Activated CD4-positive, alpha-beta T cell treated with anti-CD3 and anti-CD28 coated beads, Interleukin-2, Interleukin-6, amounts not matched to agents 100 ng/mL and 50 ng/mL, durations not matched to agents 16 hours and 8 hours (primary cell): ENCODE data around the gene CIDEC.
"Not testable (repeated sequence)": the region's sequence is repeated elsewhere in the genome, so short reads cannot be mapped to it uniquely, and the experiment has no call there.

ENCODE experiments used
- DNase-seq: peaks from one replicate; pipeline ENCODE4 v3.0.0-alpha.2; 2020

CIDEC gene

GRCh38 chr3:9901967-9902366, 21.9 kb upstream of the CIDEC start:
- DNase-seq: peak; percentile 66

GRCh38 chr3:9900965-9901415, 20.9 kb upstream of the CIDEC start:
- not testable (repeated sequence) for DNase-seq

DNA sequence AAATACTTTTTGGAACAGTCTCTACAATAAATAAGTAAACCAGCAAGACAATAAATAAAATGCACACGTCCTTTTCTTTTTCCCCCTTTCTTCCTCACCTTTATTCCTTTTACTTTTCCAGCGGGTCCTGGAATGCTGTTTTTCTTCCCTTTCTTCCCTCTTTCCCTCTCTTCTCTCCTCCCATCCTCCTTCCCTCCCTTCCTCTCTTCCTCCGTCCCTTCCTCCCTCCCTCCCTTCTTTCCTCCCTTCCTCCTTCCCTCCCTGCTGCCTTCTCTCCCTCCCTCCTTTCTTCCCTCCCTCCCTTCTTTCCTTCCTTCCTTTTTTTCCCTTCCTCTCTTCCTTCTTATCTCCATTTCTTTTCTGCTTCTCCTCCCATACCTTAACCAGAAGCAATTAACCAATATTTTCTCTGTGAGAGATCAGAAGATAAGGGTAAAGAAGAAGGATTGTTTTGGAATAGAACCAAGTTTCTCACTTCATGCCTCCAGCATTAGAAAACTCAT, 19.3 kb upstream of the CIDEC start:
- DNase-seq: no peak

DNA sequence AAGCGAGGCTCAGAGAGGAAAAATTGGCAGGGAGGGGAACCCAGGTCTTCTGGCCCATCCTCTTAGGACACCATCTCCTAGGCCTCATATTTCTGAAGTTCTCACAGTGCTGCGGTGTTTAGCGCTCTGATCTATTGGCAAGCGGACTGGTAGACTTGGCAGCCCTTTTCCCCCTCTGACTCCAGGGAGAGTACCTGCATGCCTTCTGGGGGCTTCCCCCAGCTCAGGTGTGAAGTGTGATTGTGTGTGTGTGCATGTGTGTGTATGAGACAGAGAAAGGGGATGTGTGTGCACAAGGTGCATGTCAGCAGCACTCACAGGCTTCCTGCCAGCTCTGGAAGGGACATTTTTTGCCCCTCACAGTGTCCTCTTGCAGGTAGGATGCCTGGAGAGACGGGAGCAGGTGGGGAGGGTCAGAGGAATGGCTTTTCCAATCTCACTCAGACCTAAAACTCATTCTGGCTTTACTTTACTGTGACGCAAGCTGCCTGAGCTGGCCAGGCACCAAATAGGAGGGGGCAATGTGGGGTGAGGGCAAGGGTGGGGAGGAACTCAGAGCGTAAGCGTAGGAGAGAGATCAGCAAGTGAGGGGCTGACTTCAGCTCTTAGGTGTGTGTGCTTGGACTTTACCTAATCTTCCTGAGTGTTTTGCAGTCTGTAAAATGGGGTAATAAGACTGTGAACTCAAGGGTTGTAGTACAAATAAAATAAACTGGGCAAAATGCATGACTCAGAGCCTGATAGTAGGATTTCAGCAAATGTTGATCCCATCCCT, 18.6 kb upstream of the CIDEC start:
- no peak for DNase-seq

DNA sequence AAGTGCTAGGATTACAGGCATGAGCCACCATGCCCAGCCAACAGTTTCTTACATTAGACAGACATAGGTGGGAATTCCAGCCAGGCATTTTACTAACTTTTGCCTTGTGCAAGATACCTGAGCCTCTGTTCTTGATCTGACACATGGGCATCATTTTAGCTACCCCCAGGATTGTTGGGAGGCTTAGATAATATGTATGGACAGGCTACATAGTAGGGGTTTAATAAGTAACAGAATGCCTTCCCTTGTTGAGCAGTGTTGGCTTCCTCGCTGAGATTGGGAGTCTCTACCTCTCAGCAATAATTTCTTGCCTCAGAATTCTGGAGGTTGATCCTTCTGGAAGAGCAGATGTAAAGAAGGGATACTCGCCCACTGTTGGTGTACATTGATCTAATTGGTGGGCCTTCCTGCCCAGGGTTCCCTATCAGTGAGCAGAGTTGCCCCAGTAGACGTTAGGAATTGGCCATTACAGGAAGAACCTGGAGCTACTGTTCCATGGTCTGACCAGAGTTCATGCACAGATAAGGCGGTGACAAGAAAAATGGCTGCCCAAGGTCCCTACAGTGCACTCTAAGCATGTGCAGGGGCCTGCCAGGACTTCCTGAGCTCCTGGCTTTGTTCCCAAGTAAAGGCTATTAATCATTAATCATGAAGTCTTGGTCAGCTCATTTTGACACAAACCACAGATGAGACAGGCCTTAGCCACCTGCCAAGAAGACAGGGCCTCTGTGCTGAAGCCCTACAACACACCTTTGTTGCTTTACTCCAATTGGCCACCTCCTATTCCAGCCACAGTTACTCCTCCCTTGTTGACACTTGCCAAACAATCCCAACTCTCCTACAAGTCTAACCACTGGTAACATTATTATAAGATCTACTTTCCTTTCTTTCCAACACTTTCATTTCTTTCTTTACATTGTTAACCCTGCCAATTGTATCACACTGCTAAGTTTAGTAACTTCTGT, 17.6 kb upstream of the CIDEC start:
- DNase-seq: no peak

DNA sequence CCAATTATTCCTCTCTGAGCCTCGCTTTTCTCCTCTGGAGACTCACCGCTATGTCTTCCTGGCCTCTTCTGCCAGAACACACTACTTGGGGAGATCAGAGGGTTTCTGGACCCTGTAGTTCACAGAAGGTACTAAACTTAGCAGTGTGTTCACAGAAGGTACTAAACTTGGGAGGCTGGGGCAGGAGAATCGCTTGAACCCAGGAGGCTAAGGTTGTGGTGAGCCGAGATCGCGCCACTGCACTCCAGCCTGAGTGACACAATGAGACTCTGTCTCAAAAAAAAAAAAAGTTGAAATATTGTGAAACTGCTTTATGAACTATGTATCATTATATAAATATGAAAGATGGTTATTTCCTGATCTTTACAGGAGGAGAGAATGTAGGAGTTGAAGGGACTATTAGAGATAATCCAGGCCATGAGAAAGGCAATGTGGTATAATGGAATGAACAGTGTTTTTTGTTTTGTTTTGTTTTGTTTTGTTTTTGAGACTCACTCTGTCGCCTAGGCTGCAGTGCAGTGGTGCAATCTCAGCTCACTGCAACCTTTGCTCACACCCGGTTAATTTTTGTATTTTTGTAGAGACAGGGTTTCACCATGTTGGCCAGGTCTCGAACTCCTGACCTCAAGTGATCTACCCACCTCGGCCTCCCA, 16.8 kb upstream of the CIDEC start:
- DNase-seq: not testable (repeated sequence)

DNA sequence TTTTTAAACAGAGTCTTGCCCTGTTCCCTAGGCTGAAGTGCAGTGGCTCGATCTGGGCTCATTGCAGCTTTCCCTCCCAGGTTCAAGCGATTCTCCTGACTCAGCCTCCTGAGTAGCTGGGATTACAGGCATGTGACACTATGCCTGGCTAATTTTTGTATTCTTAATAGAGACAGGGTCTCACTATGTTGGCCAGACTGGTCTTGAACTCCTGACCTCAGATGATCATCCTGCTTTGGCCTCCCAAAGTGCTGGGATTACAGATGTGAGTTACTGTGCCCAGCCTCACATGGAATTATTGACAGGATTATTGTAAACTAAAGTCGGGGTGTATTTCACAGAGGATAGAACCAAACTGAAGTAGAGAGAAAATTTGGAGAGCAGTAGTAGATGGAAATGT, 15.7 kb upstream of the CIDEC start:
- DNase-seq: not testable (repeated sequence)

- DNase-seq: no peak
Observed at GRCh38 chr3:9893739-9894138, 13.7 kb upstream of the CIDEC start.

DNA sequence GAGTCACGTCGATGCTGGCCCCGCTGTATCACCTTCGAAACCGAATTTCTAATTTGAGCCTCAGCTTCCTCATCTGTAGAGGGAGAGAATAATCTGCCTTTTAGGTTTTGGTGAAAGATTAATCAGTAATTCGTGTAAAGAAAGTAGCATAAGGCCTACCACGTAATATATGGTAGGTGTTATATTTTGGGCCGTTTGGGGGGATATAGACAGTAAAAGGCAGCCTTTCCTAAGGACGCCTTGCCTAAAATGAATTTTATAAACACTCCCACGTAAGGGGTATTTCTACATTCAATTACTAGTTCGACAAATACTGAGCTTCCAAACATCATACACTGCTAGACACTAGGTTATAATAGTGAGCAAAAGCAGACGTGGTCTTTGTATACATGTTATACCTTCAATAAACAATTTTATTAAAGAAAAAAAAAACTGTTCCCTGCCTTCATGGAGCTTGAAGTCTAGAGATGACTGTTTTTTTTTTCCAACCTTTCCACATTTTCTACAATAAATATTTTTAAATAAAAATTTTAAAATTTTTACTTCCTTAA, 11.1 kb upstream of the CIDEC start:
- no peak for DNase-seq

DNA sequence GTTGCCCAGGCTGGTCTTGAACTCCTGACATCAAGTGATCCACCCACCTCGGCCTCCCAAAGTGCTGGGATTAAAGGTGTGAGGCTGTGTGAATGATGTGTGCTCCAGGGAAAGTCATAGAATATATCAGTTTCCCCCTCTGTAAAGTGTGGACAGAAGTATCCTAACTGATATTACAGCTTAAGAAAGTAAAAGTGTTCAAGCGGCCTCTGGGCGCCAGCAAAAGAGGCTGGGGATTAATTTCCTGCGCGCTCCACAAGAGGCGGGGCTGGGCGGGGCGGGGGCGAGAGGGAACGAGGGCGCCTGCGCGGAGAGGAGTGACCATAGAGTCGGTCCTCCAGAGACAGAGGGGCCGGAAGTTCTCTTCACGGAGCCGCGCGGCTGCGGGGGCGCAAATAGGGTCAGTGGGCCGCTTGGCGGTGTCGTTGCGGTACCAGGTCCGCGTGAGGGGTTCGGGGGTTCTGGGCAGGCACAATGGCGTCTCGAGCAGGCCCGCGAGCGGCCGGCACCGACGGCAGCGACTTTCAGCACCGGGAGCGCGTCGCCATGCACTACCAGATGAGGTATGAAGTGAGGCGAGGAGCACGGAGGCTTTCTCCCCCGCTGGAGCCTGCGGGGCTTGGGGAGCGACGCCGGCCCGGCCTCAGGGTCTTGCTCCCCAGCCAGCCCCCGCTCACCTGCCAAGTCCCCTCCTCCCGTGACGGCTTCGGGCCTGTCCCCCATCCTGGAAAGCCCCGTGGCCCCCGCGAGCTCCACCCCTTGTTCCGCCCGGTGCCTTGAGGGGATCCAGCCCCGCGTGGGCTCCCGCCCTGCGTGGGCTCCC, 10.4 kb upstream of the CIDEC start, which contains the start of gene JAGN1:
TSS of gene JAGN1 (plus strand) at position 362 of the 823 bp plus-strand sequence. CDS start at position 475, 113 bp downstream.
- DNase-seq: peak; percentile 93

DNA sequence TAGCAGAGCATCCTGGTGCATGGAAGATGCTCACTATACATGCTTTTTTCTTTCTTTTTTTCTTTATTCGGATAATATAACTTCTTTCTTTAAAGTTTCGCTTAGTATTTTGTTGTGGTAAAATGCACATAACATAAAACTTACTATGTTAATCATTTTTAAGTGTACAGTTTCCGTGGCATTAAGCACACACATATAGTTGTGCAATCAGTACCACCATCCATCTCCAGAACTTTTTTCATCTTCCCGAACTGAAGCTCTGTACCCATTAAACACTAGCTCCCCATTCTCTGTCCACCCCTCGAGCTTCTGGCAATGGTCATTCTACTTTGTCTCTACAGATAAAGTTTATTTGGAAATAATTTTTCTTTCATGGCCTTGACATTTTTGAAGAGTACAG, 9.4 kb upstream of the CIDEC start:
- DNase-seq: no peak

DNA sequence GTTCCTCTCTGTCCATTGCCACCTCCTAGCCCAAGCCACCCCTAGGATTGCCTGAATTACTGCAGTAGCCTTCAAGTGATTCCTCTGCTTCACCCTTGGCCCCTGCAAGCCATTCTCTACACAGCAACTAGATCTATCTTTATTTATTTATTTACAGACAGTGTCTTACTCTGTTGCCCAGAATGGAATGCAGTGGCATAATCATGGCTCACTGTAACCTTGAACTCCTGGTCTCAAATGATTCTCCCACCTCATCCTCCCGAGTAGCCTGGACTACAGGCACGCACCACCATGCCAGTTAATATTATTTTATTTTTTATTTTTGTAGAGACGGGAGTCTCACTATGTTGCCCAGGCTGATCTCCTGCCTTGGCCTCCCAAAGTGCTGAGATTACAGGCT, 8.5 kb upstream of the CIDEC start:
- no peak for DNase-seq

GRCh38 chr3:9887480-9887879, 7.4 kb upstream of the CIDEC start:
- DNase-seq: no peak

DNA sequence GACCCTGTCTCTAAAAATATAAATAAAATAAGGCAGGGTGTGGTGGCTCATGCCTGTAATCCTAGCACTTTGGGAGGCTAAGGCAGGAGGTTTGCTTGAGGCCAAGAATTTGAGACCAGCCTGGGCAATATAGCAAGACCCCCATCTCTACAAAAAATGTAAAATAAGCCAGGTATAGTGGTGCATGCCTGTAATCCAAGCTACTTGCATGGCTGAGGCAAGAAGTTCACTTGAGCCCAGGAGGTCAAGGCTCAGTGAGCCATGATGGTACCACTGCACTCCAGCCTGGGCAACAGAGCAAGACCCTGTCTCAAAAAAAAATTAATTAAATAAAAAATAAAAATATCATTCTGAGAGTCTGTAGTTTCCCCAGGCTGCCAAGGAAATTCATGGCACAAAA, 6.3 kb upstream of the CIDEC start:
- DNase-seq: no peak

- DNase-seq: no peak
Observed at GRCh38 chr3:9884555-9885165, 4.6 kb upstream of the CIDEC start.

GRCh38 chr3:9883706-9884554, 3.9 kb upstream of the CIDEC start:
- no peak for DNase-seq

DNA sequence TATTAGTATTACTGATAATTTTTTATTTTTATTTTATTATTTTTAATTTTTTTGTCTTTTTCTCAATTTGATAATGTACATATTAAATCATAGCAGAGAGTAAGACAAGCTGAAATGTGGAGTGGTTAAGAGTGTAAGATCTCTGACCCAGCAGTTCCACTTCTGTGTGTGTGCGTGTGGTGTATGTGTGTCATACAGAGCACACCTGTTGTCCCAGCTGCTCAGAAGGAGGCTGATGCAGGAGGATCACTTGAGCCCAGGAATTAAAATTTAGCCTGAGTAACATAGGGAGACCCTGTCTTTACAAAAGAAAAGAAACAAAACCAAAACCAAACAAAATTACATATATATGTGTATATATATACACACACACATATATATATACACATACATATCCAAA, 1.4 kb upstream of the CIDEC start:
- no peak for DNase-seq

DNA sequence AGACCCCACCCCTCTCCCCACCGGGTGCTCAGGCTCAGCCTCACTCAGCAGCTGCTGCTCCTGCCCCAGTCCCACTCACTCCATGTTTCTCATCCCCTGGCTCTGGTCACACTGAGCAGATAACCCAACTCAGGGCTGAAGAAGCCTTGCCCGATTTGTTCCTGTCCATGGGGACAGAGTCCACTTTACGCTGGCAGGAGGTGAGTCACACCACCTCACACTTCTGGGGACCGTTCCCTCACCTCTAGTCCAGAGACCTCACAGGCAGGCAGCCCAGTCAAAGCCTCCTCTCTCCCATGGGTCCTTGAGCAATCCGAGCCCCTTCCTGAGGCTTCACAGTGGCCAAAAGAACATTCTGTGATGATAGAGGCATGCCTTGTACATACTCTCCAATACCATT, 1.4 kb downstream of the CIDEC start:
- DNase-seq: no peak

DNA sequence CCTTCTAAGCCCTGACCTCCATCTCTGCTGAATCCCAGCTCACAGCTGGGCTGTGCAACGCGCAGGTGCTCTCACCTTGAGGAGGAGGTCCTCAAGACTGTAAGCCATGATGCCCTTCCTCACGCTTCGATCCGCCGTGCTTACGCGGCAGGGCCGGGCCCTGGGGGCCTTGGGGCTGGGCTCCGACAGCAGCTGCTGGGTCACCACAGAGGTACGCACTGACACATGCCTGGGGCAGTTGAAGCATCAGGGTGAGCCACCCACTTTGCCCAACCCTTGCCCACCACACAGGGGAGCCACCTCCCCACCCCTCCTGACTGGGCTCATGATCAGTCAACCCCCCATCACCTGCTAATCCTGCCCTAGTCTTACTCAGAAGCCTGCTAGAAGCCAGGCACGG, 3.1 kb downstream of the CIDEC start:
- no peak for DNase-seq

GRCh38 chr3:9876255-9876654, 3.8 kb downstream of the CIDEC start:
- DNase-seq: not testable (repeated sequence)
